CD4-positive, alpha-beta T cell treated with Interferon gamma for 1 hour (primary cell): ENCODE data around the gene AKT1.
A peak's percentile ranks its signal among the peaks of the same experiment; 100 is the strongest.

Source experiments
- DNase-seq: peaks from one replicate; pipeline ENCODE4 v3.0.0-alpha.2; 2020

AKT1 gene

GRCh38 chr14:104798300-104799243 is 3.0 kb upstream of the AKT1 start:
- no peak for DNase-seq

- no peak for DNase-seq
Measured at GRCh38 chr14:104797115-104798044, 1.8 kb upstream of the AKT1 start.

GRCh38 chr14:104796687-104797081 is 1.1 kb upstream of the AKT1 start:
- DNase-seq: no peak

GRCh38 chr14:104795781-104796686 is 486 bp upstream of the AKT1 start:
- DNase-seq: peak; percentile 55

- no peak for DNase-seq
Measured at GRCh38 chr14:104794631-104794992, 936 bp downstream of the AKT1 start.

- peak; percentile 22 for DNase-seq
Measured at GRCh38 chr14:104794099-104794498, 1.4 kb downstream of the AKT1 start.

- DNase-seq: no peak
Measured at GRCh38 chr14:104793703-104793959, 1.9 kb downstream of the AKT1 start.

- DNase-seq: no peak
Measured at GRCh38 chr14:104792945-104793702, 2.4 kb downstream of the AKT1 start.

GRCh38 chr14:104792101-104792884 is 3.3 kb downstream of the AKT1 start:
- no peak for DNase-seq

GRCh38 chr14:104791425-104791824 is 4.1 kb downstream of the AKT1 start:
- no peak for DNase-seq

GRCh38 chr14:104789752-104790743 is 5.5 kb downstream of the AKT1 start:
- DNase-seq: no peak

- DNase-seq: no peak
Measured at GRCh38 chr14:104788873-104789663, 6.5 kb downstream of the AKT1 start.

GRCh38 chr14:104788161-104788818 is 7.3 kb downstream of the AKT1 start:
- DNase-seq: no peak

GRCh38 chr14:104787736-104788135 is 7.8 kb downstream of the AKT1 start:
- DNase-seq: peak; percentile 9

GRCh38 chr14:104786726-104787675 is 8.5 kb downstream of the AKT1 start:
- DNase-seq: no peak

- DNase-seq: peak; percentile 18
Measured at GRCh38 chr14:104786091-104786586, 9.4 kb downstream of the AKT1 start.

- DNase-seq: no peak
Measured at GRCh38 chr14:104785708-104786080, 9.9 kb downstream of the AKT1 start.
